Neural crest cell (in vitro differentiated cells): Measurements from ENCODE around the gene MAOB. TPM values are rescaled to one million over a fixed set of nuclear protein-coding genes. Genes with fewer than 3 reads are reported as not detected.

Experiments
- DNase-seq: peaks from one replicate; pipeline ENCODE4 v3.0.0; 2021; ENCODE audit warnings: low read depth, mixed read lengths, low spot score
- H3K27ac Mint-ChIP-seq: one replicate; pipeline ENCODE4 v1.8.0; 2021; ENCODE audit warnings: mild to moderate bottlenecking, mixed read lengths; ENCODE audit not compliant: unreplicated experiment
- H3K27me3 Mint-ChIP-seq: 2 replicates; pipeline ENCODE4 v1.8.0; 2021; ENCODE audit warnings: low read depth, mild to moderate bottlenecking, mixed read lengths
- H3K36me3 Mint-ChIP-seq: 2 replicates; pipeline ENCODE4 v1.8.0; 2021; ENCODE audit warnings: low read depth, mild to moderate bottlenecking, mixed read lengths
- H3K4me1 Mint-ChIP-seq: 2 replicates; pipeline ENCODE4 v1.8.0; 2021; ENCODE audit warnings: mixed read lengths
- H3K4me3 Mint-ChIP-seq: one replicate; pipeline ENCODE4 v1.8.0; 2021; ENCODE audit warnings: mild to moderate bottlenecking, mixed read lengths
- H3K9me3 Mint-ChIP-seq: 2 replicates; pipeline ENCODE4 v1.8.0; 2021; ENCODE audit warnings: mixed read lengths
- total RNA-seq: library from RNA; stranded (reverse); gene quantifications from 2 replicates; pipeline ENCODE4 v1.2.1, GENCODE V29; 2021
- TF ChIP-seq, protein P1 (sequence below): fragments of 200-600 bp; sonication (generic); conservative IDR thresholded peaks from 2 replicates; pipeline ENCODE4 v1.5.0; 2021; ENCODE audit warnings: antibody characterized with exemption, mild to moderate bottlenecking

The MAOB gene
- total RNA-seq, 1 donor from 2014 or later, result 0.98 TPM

DNA sequence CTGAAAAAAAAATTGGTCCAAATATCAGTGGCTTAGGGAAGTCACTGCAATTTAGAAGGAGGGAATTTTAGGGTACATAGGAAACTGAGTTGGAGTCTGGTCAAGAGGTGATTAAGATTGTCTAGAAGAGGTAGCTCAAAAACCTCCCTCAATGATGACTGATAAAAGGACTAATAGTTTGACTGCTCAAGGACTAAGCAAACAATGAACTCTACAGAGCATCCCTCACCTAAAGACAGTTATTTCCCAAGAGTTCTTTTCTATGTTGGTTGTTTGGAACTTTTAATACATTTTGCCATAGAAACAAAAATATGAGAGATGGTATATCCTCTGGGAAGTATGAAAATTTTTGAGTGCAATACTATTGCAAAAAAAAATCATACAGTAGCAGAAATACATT is 35.7 kb downstream of the MAOB start:
- Mint-ChIP-seq H3K27ac (no peak overlapping the region), H3K4me3 (no peak overlapping the region)

DNA sequence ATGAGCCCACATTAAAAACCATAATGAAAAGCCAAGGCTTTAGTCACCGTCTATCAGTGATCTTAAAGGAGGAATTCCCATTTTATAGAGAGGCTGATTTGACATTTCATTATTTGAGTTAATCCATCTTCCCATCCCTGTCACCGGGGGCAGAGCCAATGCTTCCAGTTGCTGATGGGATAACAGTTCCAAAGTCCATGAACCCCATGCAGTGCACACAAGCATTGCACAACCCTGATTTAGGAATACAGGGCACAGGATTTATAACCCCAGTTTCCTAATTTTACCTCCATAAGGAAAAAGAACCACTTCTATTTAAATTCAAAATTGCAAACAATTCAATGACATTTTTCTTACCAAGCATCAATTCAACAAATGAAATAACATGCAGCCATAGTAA is 36.5 kb downstream of the MAOB start:
- Mint-ChIP-seq H3K4me1 (no peaks in the 10 kb centered on the region), H3K9me3 (peaks cover 8% of the 10 kb centered on the region), H3K36me3 (no peaks in the 10 kb centered on the region), H3K4me3 (no peak overlapping the region), H3K27ac (no peak overlapping the region), H3K27me3 (no peaks in the 10 kb centered on the region)
- DNase-seq, result no peak
- TF ChIP-seq, protein P1, sequence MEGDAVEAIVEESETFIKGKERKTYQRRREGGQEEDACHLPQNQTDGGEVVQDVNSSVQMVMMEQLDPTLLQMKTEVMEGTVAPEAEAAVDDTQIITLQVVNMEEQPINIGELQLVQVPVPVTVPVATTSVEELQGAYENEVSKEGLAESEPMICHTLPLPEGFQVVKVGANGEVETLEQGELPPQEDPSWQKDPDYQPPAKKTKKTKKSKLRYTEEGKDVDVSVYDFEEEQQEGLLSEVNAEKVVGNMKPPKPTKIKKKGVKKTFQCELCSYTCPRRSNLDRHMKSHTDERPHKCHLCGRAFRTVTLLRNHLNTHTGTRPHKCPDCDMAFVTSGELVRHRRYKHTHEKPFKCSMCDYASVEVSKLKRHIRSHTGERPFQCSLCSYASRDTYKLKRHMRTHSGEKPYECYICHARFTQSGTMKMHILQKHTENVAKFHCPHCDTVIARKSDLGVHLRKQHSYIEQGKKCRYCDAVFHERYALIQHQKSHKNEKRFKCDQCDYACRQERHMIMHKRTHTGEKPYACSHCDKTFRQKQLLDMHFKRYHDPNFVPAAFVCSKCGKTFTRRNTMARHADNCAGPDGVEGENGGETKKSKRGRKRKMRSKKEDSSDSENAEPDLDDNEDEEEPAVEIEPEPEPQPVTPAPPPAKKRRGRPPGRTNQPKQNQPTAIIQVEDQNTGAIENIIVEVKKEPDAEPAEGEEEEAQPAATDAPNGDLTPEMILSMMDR, result no peak

More for the DNA sequence above, 35.7 kb downstream of the MAOB start:
- no peaks in the 10 kb centered on the region for H3K36me3 Mint-ChIP-seq
- DNase-seq, result no peak
- H3K27me3 Mint-ChIP-seq, result no peaks in the 10 kb centered on the region
- H3K9me3 Mint-ChIP-seq, result peaks cover 8% of the 10 kb centered on the region
- TF ChIP-seq, protein P1, result no peak
- H3K4me1 Mint-ChIP-seq, result no peaks in the 10 kb centered on the region

DNA sequence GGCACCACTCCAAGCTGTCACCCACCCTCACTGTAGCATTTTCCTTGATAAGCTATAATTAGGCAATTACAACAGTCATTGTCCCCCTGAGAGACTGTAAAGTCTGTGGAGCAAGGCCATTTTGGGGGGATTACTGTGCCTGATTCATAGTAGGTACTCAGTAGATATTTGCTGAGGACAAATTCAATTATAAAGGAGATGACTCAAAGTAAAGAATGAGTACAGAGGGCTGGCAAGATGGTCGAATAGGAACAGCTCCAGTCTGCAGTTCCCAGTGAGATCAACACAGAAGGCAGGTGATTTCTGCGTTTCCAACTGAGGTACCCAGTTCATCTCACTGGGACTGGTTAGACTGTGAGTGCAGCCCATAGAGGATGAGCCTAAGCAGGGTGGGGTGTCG is 42.0 kb downstream of the MAOB start:
- Mint-ChIP-seq H3K4me3 (no peak overlapping the region), H3K4me1 (peaks cover 4% of the 10 kb centered on the region), H3K27ac (no peak overlapping the region), H3K9me3 (peaks cover 10% of the 10 kb centered on the region), H3K36me3 (no peaks in the 10 kb centered on the region), H3K27me3 (no peaks in the 10 kb centered on the region)
- no peak for DNase-seq
- TF ChIP-seq, protein P1, result no peak

- H3K27me3 Mint-ChIP-seq, result no peaks in the 10 kb centered on the region
- H3K27ac Mint-ChIP-seq, result no peak overlapping the region
- TF ChIP-seq, protein P1, result peak; percentile 71
- DNase-seq, result no peak
- H3K4me1 Mint-ChIP-seq, result peaks cover 4% of the 10 kb centered on the region
- H3K4me3 Mint-ChIP-seq, result no peak overlapping the region
- peaks cover 2% of the 10 kb centered on the region for H3K9me3 Mint-ChIP-seq
- H3K36me3 Mint-ChIP-seq, result no peaks in the 10 kb centered on the region
Observed at GRCh38 chrX:43836435-43837184, 45.6 kb downstream of the MAOB start.

- Mint-ChIP-seq H3K27me3 (no peaks in the 10 kb centered on the region), H3K9me3 (peaks cover 2% of the 10 kb centered on the region), H3K27ac (no peak overlapping the region), H3K36me3 (no peaks in the 10 kb centered on the region), H3K4me1 (peaks cover 4% of the 10 kb centered on the region), H3K4me3 (no peak overlapping the region)
- TF ChIP-seq, protein P1, result no peak
- no peak for DNase-seq
Observed at GRCh38 chrX:43835559-43835958, 46.7 kb downstream of the MAOB start.
